Activated T-cell treated with anti-CD3 and anti-CD28 coated beads for 1 hour (primary cell): Measurements from ENCODE around the gene SPATA31A1.
"Not testable (repeated sequence)": the region's sequence is repeated elsewhere in the genome, so short reads cannot be mapped to it uniquely, and the experiment has no call there.

Experiments
- DNase-seq: peaks from one replicate; pipeline ENCODE4 v3.0.0-alpha.2; 2020; ENCODE audit warnings: low read depth

Gene SPATA31A1

GRCh38 chr9:39355369-39355768, at the start of gene SPATA31A1:
Gene SPATA31A1 (plus strand): TSS chr9:39355669. CDS start chr9:39355731, 62 bp downstream.
- not testable (repeated sequence) for DNase-seq

- not testable (repeated sequence) for DNase-seq
These were observed 52.1 kb downstream of the SPATA31A1 start for GRCh38 chr9:39407261-39408204.

- not testable (repeated sequence) for DNase-seq
These were observed 55.9 kb downstream of the SPATA31A1 start for GRCh38 chr9:39411254-39411940.
